ENCODE results near the gene TRNAU1AP.

DNA sequence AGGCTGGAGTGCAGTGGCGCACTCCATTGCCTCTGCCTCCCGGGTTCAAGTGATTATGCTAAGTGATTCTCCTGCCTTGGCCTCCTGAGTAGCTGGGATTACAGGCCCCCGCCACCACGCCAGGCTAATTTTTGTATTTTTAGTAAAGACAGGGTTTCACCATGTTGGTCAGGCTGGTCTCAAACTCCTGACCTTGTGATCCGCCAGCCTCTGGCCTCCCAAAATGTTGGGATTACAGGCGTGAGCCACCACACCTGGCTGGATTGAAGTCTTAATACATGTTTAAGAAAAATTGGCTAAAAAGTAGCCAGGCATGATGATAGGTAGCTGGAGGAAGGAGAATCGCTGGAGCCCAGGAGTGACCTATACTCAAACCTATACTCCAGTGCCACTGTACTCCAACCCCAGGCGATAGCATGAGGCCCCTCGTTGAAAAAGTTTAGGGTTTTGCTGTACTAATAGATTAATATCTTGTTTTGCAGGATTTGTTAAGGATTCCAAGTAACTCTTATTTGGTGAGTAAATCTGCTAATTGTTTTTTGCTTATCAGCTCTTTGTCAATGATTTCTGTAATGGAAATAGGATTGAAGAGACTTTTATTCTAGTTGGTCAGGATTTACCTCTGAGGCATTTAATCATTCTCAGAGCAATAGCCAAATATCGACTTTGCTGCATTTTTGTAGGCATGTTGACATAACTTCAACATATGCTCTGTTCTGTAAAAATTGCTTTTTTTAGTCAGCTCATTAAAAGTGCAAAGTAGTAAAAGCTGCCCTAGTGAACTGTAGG, 45.0 kb upstream of the TRNAU1AP start:
- TF ChIP-seq, protein P1, sequence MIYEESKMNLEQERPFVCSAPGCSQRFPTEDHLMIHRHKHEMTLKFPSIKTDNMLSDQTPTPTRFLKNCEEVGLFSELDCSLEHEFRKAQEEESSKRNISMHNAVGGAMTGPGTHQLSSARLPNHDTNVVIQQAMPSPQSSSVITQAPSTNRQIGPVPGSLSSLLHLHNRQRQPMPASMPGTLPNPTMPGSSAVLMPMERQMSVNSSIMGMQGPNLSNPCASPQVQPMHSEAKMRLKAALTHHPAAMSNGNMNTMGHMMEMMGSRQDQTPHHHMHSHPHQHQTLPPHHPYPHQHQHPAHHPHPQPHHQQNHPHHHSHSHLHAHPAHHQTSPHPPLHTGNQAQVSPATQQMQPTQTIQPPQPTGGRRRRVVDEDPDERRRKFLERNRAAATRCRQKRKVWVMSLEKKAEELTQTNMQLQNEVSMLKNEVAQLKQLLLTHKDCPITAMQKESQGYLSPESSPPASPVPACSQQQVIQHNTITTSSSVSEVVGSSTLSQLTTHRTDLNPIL (CRISPR knock-in tag; IDR thresholded peaks at IDR 0.05; ENCODE audit: low read depth), result no peak
- TF ChIP-seq, protein P2, sequence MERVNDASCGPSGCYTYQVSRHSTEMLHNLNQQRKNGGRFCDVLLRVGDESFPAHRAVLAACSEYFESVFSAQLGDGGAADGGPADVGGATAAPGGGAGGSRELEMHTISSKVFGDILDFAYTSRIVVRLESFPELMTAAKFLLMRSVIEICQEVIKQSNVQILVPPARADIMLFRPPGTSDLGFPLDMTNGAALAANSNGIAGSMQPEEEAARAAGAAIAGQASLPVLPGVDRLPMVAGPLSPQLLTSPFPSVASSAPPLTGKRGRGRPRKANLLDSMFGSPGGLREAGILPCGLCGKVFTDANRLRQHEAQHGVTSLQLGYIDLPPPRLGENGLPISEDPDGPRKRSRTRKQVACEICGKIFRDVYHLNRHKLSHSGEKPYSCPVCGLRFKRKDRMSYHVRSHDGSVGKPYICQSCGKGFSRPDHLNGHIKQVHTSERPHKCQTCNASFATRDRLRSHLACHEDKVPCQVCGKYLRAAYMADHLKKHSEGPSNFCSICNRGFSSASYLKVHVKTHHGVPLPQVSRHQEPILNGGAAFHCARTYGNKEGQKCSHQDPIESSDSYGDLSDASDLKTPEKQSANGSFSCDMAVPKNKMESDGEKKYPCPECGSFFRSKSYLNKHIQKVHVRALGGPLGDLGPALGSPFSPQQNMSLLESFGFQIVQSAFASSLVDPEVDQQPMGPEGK (CRISPR knock-in tag; IDR thresholded peaks at IDR 0.05; ENCODE audit: borderline replicate concordance), result no peak
- no peak for TF ChIP-seq RARB (CRISPR knock-in tag; IDR thresholded peaks at IDR 0.05)
- no peak for TF ChIP-seq ZC3H10 (CRISPR knock-in tag; IDR thresholded peaks at IDR 0.05)
- TF ChIP-seq ZFP30 (CRISPR knock-in tag; IDR thresholded peaks at IDR 0.05), result no peak
